ENCODE results near the gene ZDHHC22. TPM values are rescaled to one million over a fixed set of nuclear protein-coding genes. Genes with fewer than 3 reads are reported as not detected.

The ZDHHC22 gene
- polyA plus RNA-seq, 1 of the 3 experiments (the other 2 are of a cell fraction) = not detected

DNA sequence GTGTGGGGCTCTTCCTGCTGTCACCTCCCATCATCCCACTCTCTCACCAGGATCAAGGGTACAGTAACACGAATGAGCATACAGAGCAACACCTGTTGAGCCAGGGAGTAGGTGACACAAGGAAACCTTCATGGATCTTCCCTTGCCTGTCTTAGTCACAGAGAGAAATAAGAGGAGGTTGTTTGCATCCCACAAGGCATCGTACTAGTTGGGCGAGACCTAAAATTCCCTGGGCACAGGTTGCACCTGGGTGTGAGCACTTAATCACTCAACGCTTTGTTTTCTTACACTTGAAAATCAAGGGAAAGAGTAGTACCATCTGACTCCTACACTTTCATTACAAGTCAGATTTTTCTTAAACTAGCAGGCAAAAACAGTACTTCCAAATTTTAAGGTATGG, 27.0 kb downstream of the ZDHHC22 start:
- Histone ChIP-seq H3K9me3 (no peaks in the 10 kb centered on the region), H3K4me2 (no peak overlapping the region), H3K4me1 (ENCODE audit: control insufficient read depth in 1 of 2, insufficient read depth in 2 of 2, low read depth in 1 of 2, low read length in 1 of 2) (no peaks in the 10 kb centered on the region; a peak in 1 of 4 replicates), H4K20me1 (ENCODE audit: insufficient read depth) (no peaks in the 10 kb centered on the region), H3K27ac (ENCODE audit: low read depth in 2 of 2, low read length in 1 of 2) (no peak overlapping the region), H3K79me2 (ENCODE audit: insufficient read depth) (no peaks in the 10 kb centered on the region), H3K36me3 (replicated peaks in 1 of 2; ENCODE audit: control insufficient read depth in 1 of 2, insufficient read depth in 2 of 2, low read length in 1 of 2) (peaks cover 43 to 64% of the 10 kb centered on the region in 2 experiments), H3K4me3 (ENCODE audit: low read depth in 2 of 2, low read length in 1 of 2) (no peak overlapping the region), H3K9ac (no peak overlapping the region), H3F3A (replicated peaks; ENCODE audit: insufficient read depth) (no peaks in the 10 kb centered on the region), H2AFZ (ENCODE audit: low read depth) (no peak overlapping the region), H3K27me3 (ENCODE audit: insufficient read depth) (no peaks in the 10 kb centered on the region), H3K9me2 (no peaks in the 10 kb centered on the region)
- over 99% methylated on average over 4 of the region's 4 CpGs for WGBS (ENCODE audit: low lambda C conversion rate)
- POLR2A ChIA-PET = interaction anchor here (1.1 kb wide), 1 partner anchor 9 kb away, joined by 4 read pairs; no protein-coding TSS in a partner anchor
- TF ChIP-seq FOXM1 (IDR thresholded peaks at IDR 0.05; ENCODE audit: low read depth) (no peak), EZH2phosphoT487 (IDR thresholded peaks at IDR 0.05; ENCODE audit: borderline replicate concordance, low read depth) (no peak), SMC3 (IDR thresholded peaks at IDR 0.05; ENCODE audit: low read depth, low read length) (no peak), ELF1 (IDR thresholded peaks at IDR 0.05) (no peak), YY1 (IDR thresholded peaks at IDR 0.05; ENCODE audit: low read depth) (no peak), GATA2 (CRISPR knock-in tag; IDR thresholded peaks at IDR 0.05) (no peak), GABPA (IDR thresholded peaks at IDR 0.05; ENCODE audit: low read depth) (no peak), POLR2AphosphoS5 (IDR thresholded peaks at IDR 0.05; ENCODE audit: low read depth, low read length) (no peak), RCOR1 (IDR thresholded peaks at IDR 0.05; ENCODE audit: low read length) (no peak)
- TF ChIP-seq, protein P1, sequence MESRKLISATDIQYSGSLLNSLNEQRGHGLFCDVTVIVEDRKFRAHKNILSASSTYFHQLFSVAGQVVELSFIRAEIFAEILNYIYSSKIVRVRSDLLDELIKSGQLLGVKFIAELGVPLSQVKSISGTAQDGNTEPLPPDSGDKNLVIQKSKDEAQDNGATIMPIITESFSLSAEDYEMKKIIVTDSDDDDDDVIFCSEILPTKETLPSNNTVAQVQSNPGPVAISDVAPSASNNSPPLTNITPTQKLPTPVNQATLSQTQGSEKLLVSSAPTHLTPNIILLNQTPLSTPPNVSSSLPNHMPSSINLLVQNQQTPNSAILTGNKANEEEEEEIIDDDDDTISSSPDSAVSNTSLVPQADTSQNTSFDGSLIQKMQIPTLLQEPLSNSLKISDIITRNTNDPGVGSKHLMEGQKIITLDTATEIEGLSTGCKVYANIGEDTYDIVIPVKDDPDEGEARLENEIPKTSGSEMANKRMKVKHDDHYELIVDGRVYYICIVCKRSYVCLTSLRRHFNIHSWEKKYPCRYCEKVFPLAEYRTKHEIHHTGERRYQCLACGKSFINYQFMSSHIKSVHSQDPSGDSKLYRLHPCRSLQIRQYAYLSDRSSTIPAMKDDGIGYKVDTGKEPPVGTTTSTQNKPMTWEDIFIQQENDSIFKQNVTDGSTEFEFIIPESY (IDR thresholded peaks at IDR 0.05; ENCODE audit: borderline replicate concordance, low read depth) = no peak
- TF ChIP-seq, protein P2, sequence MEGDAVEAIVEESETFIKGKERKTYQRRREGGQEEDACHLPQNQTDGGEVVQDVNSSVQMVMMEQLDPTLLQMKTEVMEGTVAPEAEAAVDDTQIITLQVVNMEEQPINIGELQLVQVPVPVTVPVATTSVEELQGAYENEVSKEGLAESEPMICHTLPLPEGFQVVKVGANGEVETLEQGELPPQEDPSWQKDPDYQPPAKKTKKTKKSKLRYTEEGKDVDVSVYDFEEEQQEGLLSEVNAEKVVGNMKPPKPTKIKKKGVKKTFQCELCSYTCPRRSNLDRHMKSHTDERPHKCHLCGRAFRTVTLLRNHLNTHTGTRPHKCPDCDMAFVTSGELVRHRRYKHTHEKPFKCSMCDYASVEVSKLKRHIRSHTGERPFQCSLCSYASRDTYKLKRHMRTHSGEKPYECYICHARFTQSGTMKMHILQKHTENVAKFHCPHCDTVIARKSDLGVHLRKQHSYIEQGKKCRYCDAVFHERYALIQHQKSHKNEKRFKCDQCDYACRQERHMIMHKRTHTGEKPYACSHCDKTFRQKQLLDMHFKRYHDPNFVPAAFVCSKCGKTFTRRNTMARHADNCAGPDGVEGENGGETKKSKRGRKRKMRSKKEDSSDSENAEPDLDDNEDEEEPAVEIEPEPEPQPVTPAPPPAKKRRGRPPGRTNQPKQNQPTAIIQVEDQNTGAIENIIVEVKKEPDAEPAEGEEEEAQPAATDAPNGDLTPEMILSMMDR (IDR thresholded peaks at IDR 0.05) = no peak
- TF ChIP-seq, protein P3, sequence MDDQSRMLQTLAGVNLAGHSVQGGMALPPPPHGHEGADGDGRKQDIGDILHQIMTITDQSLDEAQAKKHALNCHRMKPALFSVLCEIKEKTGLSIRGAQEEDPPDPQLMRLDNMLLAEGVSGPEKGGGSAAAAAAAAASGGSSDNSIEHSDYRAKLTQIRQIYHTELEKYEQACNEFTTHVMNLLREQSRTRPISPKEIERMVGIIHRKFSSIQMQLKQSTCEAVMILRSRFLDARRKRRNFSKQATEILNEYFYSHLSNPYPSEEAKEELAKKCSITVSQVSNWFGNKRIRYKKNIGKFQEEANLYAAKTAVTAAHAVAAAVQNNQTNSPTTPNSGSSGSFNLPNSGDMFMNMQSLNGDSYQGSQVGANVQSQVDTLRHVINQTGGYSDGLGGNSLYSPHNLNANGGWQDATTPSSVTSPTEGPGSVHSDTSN (IDR thresholded peaks at IDR 0.05) = no peak
- no peak for DNase-seq
- CTCF ChIA-PET = interaction anchor here (0.6 to 2.5 kb wide), 4 partner anchors 9 to 239 kb away, joined by 3 to 11 read pairs (median 5); no protein-coding TSS in a partner anchor

DNA sequence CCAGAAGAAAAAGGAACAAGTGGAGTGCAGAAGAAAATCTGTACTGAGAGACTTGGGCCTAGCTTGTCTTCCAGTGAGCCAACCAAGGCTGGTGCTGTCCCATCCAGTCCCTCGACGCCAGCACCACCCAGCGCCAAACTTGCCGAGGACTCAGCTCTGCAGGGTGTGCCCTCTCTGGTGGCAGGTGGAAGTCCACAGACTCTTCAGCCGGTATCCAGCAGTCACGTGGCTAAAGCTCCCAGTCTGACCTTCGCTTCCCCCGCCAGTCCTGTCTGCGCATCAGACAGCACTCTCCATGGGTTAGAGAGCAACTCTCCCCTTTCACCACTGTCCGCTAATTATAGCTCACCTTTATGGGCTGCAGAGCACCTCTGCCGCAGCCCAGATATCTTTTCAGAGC, 27.9 kb downstream of the ZDHHC22 start:
- Histone ChIP-seq H3K4me2 (no peak overlapping the region), H3K36me3 (replicated peaks in 1 of 2; ENCODE audit: control insufficient read depth in 1 of 2, insufficient read depth in 2 of 2, low read length in 1 of 2) (peaks cover 45 to 73% of the 10 kb centered on the region in 2 experiments), H3K4me1 (ENCODE audit: control insufficient read depth in 1 of 2, insufficient read depth in 2 of 2, low read depth in 1 of 2, low read length in 1 of 2) (no peaks in the 10 kb centered on the region; a peak in 1 of 4 replicates), H3K27me3 (ENCODE audit: insufficient read depth) (no peaks in the 10 kb centered on the region), H3K27ac (ENCODE audit: low read depth in 2 of 2, low read length in 1 of 2) (no peak overlapping the region), H3K9ac (no peak overlapping the region), H3K9me2 (no peaks in the 10 kb centered on the region), H4K20me1 (ENCODE audit: insufficient read depth) (no peaks in the 10 kb centered on the region), H3K79me2 (ENCODE audit: insufficient read depth) (no peaks in the 10 kb centered on the region), H2AFZ (ENCODE audit: low read depth) (no peak overlapping the region), H3K4me3 (ENCODE audit: low read depth in 2 of 2, low read length in 1 of 2) (no peak overlapping the region), H3F3A (replicated peaks; ENCODE audit: insufficient read depth) (no peaks in the 10 kb centered on the region), H3K9me3 (no peaks in the 10 kb centered on the region)
- TF ChIP-seq MXI1 (IDR thresholded peaks at IDR 0.05; ENCODE audit: low read depth, low read length) (no peak), POLR2AphosphoS5 (IDR thresholded peaks at IDR 0.05; ENCODE audit: low read depth, low read length) (no peak), TCF12 (IDR thresholded peaks at IDR 0.05) (no peak), YY1 (IDR thresholded peaks at IDR 0.05; ENCODE audit: low read depth) (no peak), FOSL2 (IDR thresholded peaks at IDR 0.05; ENCODE audit: borderline replicate concordance, low read depth) (no peak), RCOR1 (IDR thresholded peaks at IDR 0.05; ENCODE audit: low read length) (no peak), FOXM1 (IDR thresholded peaks at IDR 0.05; ENCODE audit: low read depth) (no peak), JUND (IDR thresholded peaks at IDR 0.05) (no peak), RXRA (IDR thresholded peaks at IDR 0.05; ENCODE audit: borderline replicate concordance, low read depth) (no peak)
- TF ChIP-seq, protein P1 (IDR thresholded peaks at IDR 0.05; ENCODE audit: borderline replicate concordance, low read depth) = no peak
- TF ChIP-seq, protein P2 (IDR thresholded peaks at IDR 0.05) = no peak
- ChIA-PET CTCF (interaction anchor here (0.6 to 2.5 kb wide), 6 partner anchors 10 to 238 kb away, joined by 3 to 11 read pairs (median 6); no protein-coding TSS in a partner anchor), POLR2A (interaction anchor here (1.1 kb wide), 1 partner anchor 10 kb away, joined by 4 read pairs; no protein-coding TSS in a partner anchor)
- 89% methylated on average over 10 of the region's 11 CpGs for WGBS (ENCODE audit: low lambda C conversion rate)
- DNase-seq = no peak

All from SK-N-SH (cell line).